HG02623 (cell line): ENCODE data around the gene SLBP.
A peak's percentile ranks its signal among the peaks of the same experiment; 100 is the strongest.

Source experiments
- ATAC-seq: cut with Tn5 transposase; IDR thresholded peaks from one replicate; pipeline ENCODE4 v1.9.1; 2021; ENCODE audit warnings: moderate library complexity; ENCODE audit not compliant: unreplicated experiment

Gene SLBP

DNA sequence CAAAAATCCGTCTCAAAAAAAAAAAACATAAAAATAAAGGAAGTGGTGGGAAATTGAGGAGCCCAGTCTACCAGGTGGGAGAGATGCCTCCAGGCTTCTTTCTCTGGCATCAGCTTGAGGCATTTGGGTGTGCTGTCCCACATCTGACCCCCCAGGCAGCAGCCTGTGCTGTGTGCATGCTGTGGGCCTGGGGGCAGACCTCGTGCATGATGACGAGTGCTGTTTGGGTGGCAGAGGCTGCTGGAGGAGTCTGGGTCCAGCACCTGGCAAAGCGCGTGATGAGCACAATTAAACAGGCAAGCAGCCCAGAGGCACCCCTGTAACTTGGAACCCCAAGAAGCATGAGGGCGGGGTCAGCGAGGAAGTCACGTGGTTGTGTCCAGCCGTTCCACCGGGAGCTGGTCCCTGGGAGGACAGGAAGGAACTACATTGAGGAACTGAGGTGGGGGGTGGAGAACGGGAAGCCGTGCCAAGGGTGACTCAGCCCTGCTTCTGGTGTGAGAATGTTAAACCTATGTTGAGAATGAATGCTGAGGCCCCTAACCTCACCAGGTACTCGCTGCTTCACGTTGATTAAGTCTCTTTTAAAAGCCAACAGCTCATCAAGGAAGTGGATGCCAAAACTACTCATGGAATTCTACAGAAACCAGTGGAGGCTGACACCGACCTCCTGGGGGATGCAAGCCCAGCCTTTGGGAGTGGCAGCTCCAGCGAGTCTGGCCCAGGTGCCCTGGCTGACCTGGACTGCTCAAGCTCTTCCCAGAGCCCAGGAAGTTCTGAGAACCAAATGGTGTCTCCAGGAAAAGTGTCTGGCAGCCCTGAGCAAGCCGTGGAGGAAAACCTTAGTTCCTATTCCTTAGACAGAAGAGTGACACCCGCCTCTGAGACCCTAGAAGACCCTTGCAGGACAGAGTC lies 15.3 kb upstream of the SLBP start:
- no peak for ATAC-seq

DNA sequence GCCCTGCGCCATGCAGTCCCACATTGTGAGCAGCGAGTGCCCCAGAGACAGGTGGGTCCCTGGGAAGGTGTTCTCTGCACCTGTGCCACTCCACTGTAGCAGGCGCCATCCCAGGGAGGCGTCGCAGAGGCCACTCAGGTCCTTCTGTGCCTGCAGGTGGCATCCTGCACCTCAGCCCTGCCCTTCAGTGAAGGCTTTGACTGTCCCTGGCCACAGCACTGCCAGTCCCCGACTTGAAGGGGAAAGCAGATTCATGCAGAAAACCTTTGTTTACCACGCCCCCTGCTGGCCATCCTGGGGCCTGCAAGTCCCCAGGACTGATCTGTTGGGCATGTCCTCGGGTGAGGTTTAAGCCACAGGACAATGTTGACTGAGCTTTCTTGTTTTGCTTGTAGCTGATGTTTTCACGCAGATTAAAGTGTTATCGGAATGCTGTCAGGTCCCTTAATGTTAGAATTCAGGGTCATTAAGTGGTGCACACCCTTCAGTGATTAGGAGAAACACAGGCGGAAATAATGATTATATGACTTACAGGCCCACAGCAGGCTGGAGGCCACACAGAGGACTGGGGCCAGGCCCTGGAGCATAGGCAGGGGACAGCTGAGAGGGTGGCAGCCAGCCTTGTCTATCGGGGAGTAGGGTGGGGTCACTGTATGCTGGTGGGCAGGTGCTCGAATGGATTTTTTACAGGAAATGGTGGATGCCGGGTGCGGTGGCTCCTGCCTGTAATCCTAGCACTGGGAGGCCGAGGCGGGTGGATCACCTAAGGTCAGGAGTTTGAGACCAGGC lies 14.2 kb upstream of the SLBP start:
- ATAC-seq = no peak

DNA sequence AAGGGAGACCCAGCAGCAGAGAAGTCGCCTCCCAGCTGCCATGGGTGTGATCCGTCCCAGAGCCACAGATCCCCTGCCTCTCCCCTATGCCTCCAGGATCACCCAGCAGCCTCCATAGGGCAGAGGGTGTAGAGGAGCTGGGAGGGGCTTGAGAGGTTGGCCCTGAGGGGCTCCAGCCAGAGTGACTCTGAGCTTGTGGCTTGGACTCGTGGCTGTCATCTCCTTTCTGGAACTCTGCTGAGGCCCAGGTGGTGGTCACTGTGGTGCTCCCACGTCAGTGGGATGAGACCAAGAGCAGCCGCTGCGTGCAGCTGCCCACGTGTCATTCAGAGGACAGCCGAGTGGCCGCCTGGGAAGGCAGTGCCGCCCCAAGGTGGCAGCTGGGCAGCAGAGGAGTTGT lies 13.4 kb upstream of the SLBP start:
- ATAC-seq = no peak

DNA sequence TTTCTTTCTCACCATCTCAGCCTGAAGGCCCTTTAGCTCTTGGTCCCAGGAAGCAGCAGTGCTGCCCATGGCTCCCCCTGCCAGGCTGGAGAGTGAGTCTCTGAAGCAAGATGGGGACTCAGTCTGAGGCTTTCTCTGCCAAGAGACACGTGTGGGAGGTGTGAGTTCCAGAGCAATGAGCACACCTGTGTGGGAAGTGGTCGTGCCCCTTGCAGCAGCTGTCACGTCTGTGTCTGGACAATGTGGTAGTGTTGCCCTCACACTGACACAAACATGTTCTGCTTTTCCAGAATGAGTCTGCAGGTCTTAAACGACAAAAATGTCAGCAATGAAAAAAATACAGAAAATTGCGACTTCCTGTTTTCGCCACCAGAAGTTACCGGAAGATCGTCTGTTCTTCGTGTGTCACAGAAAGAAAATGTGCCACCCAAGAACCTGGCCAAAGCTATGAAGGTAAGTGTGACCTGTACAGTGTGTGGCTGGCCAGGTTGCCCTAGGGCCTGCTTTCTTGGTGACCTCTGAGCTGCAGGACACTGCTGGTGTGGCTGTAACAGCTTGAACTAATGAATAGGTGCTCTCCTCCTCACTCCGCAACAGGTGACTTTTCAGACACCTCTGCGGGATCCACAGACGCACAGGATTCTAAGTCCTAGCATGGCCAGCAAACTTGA lies 11.1 kb upstream of the SLBP start:
- no peak for ATAC-seq

DNA sequence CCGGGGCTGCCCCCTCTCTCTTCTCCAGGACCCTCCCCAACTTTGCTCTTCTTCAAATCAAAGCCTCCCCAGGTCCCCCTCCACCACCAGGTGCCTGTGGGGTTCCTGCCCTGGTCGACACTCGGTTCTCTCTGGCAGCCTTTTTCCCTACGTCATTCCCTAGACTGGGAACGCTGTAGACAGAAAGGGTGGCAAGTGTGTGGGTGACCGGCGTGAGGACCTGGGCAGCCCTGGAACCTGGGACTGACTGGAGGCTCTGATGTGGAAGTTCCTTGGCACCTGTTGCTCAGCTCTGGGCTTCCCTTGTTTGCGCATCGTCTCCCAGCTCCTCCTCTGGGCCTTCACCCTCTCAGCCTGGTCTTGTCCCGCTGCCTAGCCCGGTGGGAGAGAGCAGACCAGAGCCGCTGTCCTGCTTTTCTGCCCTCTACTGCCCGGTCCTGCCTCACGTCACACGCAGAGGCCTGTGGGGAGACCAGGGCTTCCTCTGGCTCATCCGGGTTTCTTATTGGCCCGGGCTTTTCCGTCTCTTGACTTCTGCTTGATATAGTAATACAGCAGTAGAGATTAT lies 10.5 kb upstream of the SLBP start:
- ATAC-seq = no peak

DNA sequence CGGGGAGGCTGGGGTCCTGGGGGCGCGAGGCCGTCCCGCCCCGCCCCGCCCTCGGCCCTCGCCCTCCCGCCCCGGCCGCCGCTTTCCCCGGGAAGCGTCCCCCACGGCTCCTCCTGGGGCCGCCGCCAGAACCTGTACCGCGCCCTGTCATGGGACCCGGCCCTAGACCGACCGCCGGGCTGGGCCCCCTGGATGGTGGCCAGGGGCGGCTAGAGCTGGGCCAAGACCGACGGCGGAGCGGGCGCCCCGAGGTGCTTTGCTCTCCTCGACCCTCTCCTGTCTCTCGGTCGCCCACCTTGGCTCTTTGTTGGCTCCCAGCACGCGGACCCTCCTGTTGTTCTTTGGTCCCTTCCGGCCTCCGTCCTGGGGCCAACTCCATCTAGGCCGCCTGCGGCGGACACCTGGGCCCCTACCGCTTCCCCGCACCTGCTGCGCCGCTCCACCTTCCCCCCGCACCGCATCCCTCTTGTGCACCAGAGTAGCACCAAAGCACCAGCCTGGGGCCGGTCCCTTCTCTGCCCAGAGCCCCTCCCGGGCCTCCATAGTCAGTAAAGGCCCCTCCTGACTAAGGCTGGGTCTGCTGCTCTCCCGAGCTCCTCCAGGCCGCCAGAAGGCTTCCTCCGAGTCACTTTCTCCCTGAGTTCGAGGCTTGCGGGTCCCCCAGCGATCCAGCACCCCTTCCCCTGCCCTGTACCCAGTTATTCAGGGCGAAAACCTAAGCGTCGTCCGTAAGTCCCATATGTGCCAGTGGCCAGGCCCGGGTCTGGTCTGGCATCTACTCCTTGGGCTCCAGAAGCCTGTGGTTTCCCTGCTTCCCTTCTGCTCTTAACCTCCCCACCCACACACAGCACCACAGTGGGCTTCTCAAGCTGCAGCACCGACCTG lies 9.8 kb upstream of the SLBP start:
- peak; percentile 3 for ATAC-seq

DNA sequence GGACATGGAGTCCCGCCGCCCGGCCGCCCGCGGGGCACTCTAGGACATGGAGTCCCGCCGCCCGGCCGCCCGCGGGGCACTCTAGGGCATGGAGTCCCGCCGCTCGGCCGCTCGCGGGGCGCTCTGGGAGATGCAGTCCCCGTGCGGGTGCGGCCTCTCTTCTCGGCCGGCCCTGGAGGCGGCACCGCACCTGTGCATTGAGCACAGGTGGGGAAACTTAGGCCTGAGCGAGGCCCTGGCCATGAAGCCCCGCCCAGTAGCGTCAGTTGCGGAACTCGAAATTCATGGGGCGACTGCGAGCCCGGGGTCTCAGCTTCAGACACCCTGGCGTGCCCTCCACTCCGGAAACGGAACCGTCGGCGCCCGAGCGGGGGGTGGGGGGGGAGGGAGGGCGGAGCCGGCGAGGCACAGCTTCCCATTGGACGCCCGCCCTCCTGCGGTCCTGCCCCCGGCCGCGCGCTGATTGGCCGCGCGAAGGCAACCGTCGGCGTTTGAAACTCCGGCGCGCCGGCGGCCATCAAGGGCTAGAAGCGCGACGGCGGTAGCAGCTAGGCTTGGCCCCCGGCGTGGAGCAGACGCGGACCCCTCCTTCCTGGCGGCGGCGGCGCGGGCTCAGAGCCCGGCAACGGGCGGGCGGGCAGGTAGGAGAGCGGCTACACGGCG lies 9.0 kb upstream of the SLBP start, which contains the start of the genes TACC3 and TMEM129:
Gene TACC3, plus strand, starts transcription at position 519 of the 663 bp plus-strand sequence. CDS start 1,901 bp downstream, outside the sequence.
Gene TMEM129, minus strand, starts transcription at position 321 of the 663 bp plus-strand sequence. CDS start 486 bp downstream, outside the sequence.
- peak; percentile 73 for ATAC-seq

DNA sequence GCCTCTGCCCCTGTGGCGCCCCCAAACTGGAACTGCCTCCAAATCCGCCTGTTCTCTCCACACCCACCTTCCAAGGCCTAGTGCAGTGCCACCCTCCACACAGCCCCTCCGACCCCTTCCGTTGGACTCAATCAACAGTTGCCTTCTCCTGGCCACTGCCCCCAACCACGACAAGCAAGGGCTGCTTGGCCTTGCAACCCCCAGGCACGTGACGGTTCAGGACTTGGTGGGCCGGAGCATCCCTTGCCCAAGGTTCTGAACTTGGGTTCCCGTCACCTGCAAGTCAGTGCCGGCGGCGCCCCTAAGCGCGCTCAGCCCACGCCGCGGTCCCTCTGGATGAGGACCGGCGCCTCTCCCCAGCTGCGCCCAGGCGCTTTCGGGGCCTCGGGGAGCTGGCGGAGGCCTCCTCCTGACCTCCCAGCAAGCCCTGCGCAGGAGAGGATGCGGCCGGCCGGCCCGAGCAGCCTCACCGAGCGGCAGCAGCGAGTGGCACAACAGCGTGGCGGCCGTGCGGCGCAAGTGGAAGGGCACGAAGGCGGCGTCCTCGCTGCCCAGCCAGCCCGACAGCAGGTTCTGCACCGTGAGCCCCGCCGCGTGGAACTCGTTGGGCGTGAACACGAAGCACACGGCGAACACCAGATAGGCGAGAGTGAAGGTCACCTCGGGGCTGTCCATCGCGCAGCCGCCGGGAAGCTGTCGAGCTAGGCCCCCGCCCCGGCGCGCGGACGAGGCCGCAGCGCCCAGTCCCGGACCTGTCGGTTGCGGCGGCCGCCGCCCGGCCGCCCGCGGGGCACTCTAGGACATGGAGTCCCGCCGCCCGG lies 8.3 kb upstream of the SLBP start:
- peak; percentile 3 for ATAC-seq

DNA sequence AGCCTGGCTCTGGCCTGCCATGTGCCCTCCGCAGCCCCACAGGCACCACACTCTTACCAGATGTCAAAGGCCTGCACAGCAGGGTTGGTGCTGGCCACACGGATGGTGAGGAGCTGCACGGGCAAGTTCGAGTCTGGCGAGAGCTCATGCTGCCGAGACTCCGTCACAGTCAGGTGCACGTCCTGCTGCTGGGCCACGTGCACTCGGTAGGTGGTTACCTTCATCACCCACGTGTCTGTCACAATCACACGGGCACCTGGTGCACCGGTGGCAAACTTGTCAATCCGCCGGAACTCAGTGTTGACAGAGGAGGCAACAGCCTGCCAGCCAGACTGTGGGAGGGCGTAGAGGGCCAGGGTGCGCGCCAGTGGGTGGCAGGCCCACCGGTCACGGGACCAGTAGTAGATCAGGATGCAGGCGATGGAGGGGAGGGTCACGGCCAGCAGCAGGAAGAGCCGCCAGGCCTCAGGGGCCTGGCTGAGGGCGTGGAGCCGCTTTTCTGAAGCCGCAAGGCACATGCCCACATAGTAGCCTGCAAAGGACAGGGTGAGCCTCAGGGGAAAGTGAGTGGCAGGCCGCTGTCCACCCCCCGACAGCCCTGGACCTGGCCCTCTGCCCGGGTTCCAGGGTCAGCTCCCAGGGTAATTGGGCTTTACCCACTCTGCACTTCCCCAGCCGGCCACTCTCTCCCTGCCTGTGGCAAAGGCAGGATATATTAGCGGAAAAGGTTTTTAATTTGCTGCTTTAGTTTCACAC lies 6.2 kb upstream of the SLBP start:
- no peak for ATAC-seq

DNA sequence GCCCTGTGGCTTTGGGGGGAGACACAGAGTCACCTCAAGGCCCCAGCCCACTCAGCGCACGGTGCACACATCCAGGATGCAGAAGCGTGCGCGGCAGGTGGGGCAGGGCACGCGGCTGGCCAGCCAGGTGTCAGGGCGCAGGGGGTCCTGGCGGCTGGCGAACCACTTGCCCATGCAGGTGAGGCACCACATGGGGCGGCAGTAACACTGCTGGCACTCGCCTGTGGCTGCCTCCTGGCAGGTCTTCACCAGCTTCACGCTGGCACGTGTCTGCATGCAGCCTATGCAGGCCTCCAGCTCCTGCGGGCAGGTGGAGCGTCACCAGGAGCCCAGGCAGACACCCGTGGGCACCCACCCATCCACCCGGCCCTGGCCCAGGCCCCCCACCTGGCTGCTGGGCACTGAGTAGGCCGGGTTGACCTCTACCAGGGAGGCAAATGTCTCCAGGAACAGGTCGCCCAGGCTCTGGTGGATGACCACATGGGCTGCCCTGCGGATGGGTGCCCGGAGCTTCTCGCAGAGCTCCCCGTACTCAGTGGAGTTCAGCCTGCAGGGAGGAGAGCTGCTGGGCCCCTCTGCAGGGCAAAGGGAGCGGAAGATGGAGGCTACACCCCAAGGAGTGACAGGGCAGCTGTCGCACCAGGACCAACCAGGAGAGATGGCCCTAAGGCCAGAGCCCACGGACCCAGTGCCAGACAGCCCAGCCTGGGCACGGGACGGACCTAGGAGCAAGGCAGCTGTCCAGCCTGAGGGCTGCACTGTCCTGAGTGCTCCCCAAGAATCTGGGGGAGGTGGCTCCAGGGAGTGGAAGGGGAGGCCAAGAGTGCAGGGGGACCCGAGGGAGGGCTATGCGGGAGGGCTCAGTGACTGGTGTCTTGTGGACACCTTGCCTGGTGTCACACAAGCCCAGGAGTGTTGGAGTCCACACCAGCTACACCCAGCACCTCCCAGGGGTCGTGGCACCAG lies 5.3 kb upstream of the SLBP start:
- ATAC-seq = no peak

DNA sequence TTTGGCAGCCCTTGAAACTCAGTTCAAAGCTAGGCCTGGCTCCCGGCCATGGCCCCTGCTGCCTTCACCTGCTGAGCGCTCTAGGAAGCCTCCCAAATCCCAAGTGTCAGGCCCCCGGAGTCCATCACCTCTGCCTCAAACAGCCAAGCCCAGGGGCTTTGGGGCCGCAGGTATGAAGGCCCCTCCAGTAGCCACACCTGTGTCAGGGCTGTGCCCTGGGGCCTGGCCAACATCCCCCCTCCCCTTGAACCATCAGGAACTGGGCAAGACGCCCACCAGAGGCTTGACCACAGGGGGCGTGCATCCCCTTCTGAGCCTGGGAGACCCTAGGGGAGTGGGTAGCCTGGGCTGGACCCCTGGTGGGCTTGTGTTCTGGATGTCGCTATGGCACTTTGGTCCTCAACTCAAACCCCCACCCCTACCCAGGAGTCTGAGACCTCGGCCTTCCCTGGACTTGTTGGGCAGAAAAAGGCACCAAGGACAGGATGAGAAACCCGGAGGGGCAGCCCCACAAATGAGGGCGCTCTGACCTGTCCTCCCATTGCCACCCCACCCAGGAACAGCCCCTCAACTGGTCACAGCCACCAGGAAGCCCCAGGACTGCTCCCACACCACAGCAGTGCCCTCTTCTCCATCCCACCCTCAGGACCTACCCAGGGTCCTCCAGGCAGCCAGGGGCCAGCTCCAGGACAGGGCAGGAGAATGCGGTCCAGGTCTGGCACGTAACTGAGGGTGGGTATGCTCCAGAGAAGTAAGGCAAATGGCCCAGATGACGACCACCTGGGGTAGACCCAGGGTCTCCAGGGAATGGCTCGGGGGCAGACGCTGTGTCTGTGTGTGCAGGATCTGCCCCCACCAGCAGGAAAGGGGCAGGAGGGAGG lies 4.2 kb upstream of the SLBP start:
- no peak for ATAC-seq

DNA sequence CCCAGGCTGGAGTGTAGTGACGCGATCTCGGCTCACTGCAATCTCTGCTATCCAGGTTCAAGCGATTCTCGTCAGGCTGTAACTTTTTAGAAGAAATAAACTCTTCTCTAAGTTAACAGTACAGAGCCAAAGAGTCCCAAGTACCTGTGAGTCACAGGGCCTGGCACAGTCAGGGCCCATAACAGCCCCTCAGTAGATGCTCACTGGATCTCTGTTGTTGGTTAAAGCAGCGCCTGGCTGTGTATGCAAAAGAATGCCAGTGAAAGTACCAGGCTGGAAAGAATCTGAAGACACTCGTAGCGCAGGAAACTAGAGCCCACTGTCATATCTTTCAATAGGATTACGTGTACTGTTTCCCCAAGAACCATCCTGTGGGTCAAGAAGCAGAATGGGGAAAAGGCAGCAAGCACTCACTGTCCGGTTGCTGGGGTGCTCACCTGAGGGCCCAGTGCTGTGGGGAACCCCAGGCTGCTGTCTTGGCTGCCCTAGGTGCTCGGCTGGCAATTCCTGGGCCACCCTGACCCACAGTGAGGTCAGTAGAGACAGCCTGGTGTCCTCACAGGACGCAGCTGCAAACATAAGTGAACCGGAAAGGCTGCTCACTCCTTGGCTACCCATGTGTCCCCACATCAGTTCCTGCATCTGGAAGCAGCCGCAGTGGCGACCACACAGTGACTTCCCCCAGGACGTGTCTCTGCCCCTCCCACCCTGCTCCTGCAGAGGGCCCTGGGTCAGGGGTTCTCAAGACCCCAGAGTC lies 3.1 kb upstream of the SLBP start:
- ATAC-seq = no peak

DNA sequence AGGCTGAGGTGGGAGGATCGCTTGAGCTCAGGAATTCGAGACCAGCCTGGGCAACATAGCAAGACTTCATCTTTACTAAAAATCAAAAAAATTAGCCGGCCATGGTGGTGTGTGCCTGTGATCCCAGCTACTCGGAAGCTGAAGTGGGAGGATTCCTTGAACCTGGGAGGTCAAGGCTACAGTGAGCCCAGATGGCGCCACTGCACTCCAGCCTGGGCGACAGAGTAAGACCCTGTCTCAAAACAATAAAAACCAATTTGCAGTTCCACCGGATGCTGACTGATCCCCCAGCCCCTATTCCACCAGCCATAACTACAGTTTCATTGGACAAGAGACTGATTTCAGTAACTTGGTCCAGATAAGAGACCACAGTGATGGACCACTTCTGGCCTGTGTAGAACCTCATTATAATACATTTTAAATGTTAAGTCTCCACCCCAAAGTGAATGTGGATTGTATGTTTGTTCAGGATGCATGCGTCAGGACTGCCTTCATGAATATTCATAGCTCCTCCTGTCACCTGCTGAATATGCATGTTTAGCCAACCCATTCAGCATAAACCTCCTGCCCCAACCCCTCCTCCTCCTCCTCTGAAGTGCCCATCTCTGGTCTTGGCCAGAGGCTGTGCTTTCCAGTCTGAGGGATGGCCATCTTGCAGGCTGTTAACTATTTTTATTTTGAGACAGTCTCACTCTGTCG lies 2.3 kb upstream of the SLBP start:
- no peak for ATAC-seq
